Colonic mucosa (tissue), 4 donors: ENCODE measurements around the gene ORM2. TPM values are rescaled to one million over a fixed set of nuclear protein-coding genes. Genes with fewer than 3 reads are reported as not detected.

Experiments
- DNase-seq: peaks from one replicate; pipeline ENCODE4 v3.0.0-alpha.2; 2020
- H3K27ac ChIP-seq: fragments of 200-600 bp; one replicate; pipeline ENCODE4 v1.8.0; 2021
- H3K27me3 ChIP-seq: fragments of 200-600 bp; one replicate; pipeline ENCODE4 v1.8.0; 2021
- H3K36me3 ChIP-seq: fragments of 200-600 bp; one replicate; pipeline ENCODE4 v1.8.0; 2021
- H3K4me1 ChIP-seq: fragments of 200-600 bp; one replicate; pipeline ENCODE4 v1.8.0; 2021; ENCODE audit warnings: mild to moderate bottlenecking
- H3K4me3 ChIP-seq: fragments of 200-600 bp; one replicate; pipeline ENCODE4 v1.8.0; 2021
- H3K9ac ChIP-seq, 2 donors: one replicate each; pipeline ENCODE4 v1.7.0; 2013; ENCODE audit warnings: control low read depth in 2 of 2, low read depth in 2 of 2, low read length in 2 of 2
- H3K9me3 ChIP-seq: fragments of 200-600 bp; one replicate; pipeline ENCODE4 v1.8.0; 2021
- intact Hi-C: fragments of 100-400 bp; cut with DNase I; formaldehyde crosslinking; loops from one replicate; pipeline ENCODE4 v1.14.1; 2022
- total RNA-seq, 2 donors: library from RNA; stranded (reverse); fragmentation: NEBNext Ultra II Directional in 1 of 2; extraction: Animal tissue kit (Norgen Biotek cat#: 25700) in 1 of 2; gene quantifications; one replicate each; pipeline ENCODE4 v1.2.1, GENCODE V29; 2021
- TF ChIP-seq, protein P1 (sequence below): fragments of 200-600 bp; IDR thresholded peaks from one replicate; pipeline ENCODE4 v1.8.0; 2022; ENCODE audit warnings: antibody characterized with exemption, mild to moderate bottlenecking
- donor health status: healthy.
- donor health status: DM: no; HTN: no; CAD: no.
- donor health status: DM: no; HTN: no; CAD: no.

Gene ORM2
- total RNA-seq, 2 donors from 2014 or later = 2.4 TPM; not detected in 1

GRCh38 chr9:114362394-114362793 lies 32.7 kb downstream of the ORM2 start:
- no peaks in the 10 kb centered on the region for H3K9me3 ChIP-seq
- H3K9ac ChIP-seq = no peak overlapping the region
- H3K27me3 ChIP-seq = no peaks in the 10 kb centered on the region
- no peak overlapping the region for H3K27ac ChIP-seq
- H3K36me3 ChIP-seq = peaks cover 49% of the 10 kb centered on the region
- no peak for DNase-seq
- H3K4me3 ChIP-seq = no peak overlapping the region
- intact Hi-C loops = no loop called here
- peaks cover 12% of the 10 kb centered on the region for H3K4me1 ChIP-seq
- TF ChIP-seq, protein P1, sequence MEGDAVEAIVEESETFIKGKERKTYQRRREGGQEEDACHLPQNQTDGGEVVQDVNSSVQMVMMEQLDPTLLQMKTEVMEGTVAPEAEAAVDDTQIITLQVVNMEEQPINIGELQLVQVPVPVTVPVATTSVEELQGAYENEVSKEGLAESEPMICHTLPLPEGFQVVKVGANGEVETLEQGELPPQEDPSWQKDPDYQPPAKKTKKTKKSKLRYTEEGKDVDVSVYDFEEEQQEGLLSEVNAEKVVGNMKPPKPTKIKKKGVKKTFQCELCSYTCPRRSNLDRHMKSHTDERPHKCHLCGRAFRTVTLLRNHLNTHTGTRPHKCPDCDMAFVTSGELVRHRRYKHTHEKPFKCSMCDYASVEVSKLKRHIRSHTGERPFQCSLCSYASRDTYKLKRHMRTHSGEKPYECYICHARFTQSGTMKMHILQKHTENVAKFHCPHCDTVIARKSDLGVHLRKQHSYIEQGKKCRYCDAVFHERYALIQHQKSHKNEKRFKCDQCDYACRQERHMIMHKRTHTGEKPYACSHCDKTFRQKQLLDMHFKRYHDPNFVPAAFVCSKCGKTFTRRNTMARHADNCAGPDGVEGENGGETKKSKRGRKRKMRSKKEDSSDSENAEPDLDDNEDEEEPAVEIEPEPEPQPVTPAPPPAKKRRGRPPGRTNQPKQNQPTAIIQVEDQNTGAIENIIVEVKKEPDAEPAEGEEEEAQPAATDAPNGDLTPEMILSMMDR = no peak

GRCh38 chr9:114363424-114363823 lies 33.8 kb downstream of the ORM2 start:
- Histone ChIP-seq H3K27me3 (no peaks in the 10 kb centered on the region), H3K4me3 (no peak overlapping the region), H3K9me3 (no peaks in the 10 kb centered on the region), H3K4me1 (peaks cover 16% of the 10 kb centered on the region), H3K36me3 (peaks cover 41% of the 10 kb centered on the region), H3K9ac (no peak overlapping the region), H3K27ac (no peak overlapping the region)
- intact Hi-C loops = no loop called here
- no peak for DNase-seq
- TF ChIP-seq, protein P1 = no peak

GRCh38 chr9:114364134-114365041 lies 34.7 kb downstream of the ORM2 start:
- Histone ChIP-seq H3K36me3 (peaks cover 37% of the 10 kb centered on the region), H3K4me1 (peaks cover 18% of the 10 kb centered on the region), H3K9ac (no peak overlapping the region), H3K27ac (peak overlapping the region; percentile 53), H3K27me3 (no peaks in the 10 kb centered on the region), H3K9me3 (no peaks in the 10 kb centered on the region), H3K4me3 (no peak overlapping the region)
- TF ChIP-seq, protein P1 = no peak
- intact Hi-C loops = no loop called here
- DNase-seq = no peak

DNA sequence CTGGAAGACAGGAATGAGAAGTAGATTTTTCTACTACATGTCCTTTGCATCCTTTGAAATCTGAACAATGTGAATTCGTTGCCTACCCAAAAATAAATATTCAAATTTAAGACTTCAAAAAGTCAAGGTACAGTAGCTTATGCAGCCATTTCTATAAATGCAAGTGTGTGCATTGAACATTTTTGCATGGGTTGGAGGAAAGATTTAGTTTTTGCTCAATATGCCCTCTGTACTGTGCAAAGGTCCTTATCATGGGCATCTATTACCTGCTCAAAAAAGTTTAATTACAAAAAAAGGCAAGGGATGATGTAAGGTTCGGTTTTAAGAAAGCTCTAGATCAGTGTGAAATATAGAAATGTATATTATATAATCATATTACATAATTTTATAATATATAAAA lies 35.5 kb downstream of the ORM2 start:
- peaks cover 31% of the 10 kb centered on the region for H3K36me3 ChIP-seq
- no peak overlapping the region for H3K9ac ChIP-seq
- H3K9me3 ChIP-seq = no peaks in the 10 kb centered on the region
- TF ChIP-seq, protein P1 = no peak
- H3K27me3 ChIP-seq = no peaks in the 10 kb centered on the region
- no peak overlapping the region for H3K4me3 ChIP-seq
- H3K27ac ChIP-seq = peak overlapping the region; percentile 53
- DNase-seq = no peak
- H3K4me1 ChIP-seq = peaks cover 18% of the 10 kb centered on the region
- intact Hi-C loops = no loop called here

GRCh38 chr9:114366334-114367128 lies 36.9 kb downstream of the ORM2 start:
- DNase-seq = no peak

More at GRCh38 chr9:114366334-114367128, 36.9 kb downstream of the ORM2 start:
- H3K4me1 ChIP-seq = peaks cover 18% of the 10 kb centered on the region
- peaks cover 18% of the 10 kb centered on the region for H3K36me3 ChIP-seq
- H3K27me3 ChIP-seq = no peaks in the 10 kb centered on the region
- TF ChIP-seq, protein P1 = no peak
- peak overlapping the region in 1 of 2 donors; percentile 48 for H3K9ac ChIP-seq
- intact Hi-C loops = no loop called here
- H3K9me3 ChIP-seq = no peaks in the 10 kb centered on the region
- no peak overlapping the region for H3K4me3 ChIP-seq
- H3K27ac ChIP-seq = peak overlapping the region; percentile 50
